ENCODE results near the gene SZT2. TPM values are rescaled to one million over a fixed set of nuclear protein-coding genes. Genes with fewer than 3 reads are reported as not detected.

SZT2 gene
- 12.0 and 14.4 TPM in 2 replicates for total RNA-seq (2014; rRNA removed)
- 6.4 TPM for polyA plus RNA-seq (2012)

DNA sequence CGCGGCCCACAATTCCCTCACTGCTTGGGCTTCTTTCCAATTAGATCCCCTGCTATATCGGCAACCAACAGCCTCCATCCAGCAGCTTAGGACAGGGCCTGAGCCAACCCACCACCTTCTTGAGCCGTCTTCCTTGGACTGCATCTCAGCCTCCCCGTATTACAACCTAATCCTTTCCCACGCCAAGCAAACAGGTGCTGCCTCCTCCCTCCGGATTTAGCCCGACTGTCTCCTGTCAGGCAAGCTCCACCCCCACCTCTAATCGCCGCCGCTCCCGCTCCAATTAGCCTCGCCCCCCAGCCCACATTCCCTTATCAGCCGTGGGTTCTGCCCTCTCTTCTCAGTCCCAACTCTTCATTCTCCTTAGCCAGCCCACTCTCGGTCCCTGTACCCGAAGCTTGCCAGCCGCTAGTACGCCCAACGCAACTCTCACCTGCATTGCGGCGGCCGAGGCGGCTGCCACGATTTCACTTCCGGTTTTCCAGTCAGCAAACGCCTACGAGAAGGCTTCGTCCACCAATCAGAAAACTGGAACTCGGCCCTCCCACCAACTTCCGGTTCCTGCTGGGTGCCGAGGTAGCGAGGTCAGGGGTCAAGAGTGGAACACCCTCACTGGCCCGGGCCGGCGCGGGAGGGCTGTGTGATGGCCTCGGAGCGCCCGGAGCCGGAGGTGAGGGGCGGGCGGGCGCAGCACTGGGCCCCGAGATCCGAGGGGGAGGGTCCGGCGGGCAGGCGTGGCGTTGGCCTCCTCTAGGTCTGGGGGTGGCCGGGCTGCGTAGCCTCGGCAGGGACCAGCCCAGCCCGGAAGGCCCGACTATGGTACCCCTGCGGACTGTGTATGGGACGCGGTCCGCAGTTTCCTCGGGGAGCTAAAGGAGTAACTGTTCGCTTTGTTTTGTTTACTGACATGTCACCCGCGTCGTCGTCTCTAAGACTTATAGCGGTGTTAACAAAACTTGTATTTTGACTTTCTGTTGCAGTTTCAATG lies at the start of gene SZT2, which contains the start of gene MED8:
Gene SZT2, plus strand, starts transcription at position 574 of the 988 bp plus-strand sequence. Its CDS starts 70 bp downstream, at position 644.
Gene MED8, minus strand, starts transcription at position 475 of the 988 bp plus-strand sequence. Its CDS starts 36 bp downstream, at position 439.
- DNase-seq (ENCODE audit: low read depth) = peak; percentile 89

DNA sequence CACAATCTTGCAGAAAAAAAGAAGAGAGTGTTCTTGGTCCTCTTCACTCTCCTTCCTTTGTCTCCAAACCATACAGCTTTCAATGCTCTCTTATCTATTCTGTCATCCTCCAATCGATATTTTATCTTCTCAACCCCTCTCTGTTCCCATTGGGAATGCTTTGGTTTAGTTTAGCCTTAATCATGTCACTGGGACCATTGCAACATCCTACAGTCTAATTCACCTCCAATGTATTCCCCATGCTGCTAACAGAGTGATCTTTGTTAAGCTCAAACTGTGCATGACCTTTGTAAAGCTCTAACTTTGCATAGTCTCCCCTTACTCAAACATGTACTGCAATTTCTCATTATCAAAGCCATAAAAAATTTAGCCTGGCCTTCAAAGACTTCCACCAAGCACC lies 49.1 kb upstream of the SZT2 start:
- DNase-seq (ENCODE audit: low read depth) = no peak

GRCh38 chr1:43344267-43344850 lies 45.3 kb upstream of the SZT2 start:
- no peak for DNase-seq (ENCODE audit: low read depth)

GRCh38 chr1:43345120-43345519 lies 44.6 kb upstream of the SZT2 start:
- DNase-seq (ENCODE audit: low read depth) = no peak

GRCh38 chr1:43346636-43347035 lies 43.1 kb upstream of the SZT2 start:
- DNase-seq (ENCODE audit: low read depth) = no peak

- no peak for DNase-seq (ENCODE audit: low read depth)
Measured at GRCh38 chr1:43348343-43348808, 41.3 kb upstream of the SZT2 start.

GRCh38 chr1:43348809-43349593 lies 40.7 kb upstream of the SZT2 start:
- peak; percentile 21 for DNase-seq (ENCODE audit: low read depth)

DNA sequence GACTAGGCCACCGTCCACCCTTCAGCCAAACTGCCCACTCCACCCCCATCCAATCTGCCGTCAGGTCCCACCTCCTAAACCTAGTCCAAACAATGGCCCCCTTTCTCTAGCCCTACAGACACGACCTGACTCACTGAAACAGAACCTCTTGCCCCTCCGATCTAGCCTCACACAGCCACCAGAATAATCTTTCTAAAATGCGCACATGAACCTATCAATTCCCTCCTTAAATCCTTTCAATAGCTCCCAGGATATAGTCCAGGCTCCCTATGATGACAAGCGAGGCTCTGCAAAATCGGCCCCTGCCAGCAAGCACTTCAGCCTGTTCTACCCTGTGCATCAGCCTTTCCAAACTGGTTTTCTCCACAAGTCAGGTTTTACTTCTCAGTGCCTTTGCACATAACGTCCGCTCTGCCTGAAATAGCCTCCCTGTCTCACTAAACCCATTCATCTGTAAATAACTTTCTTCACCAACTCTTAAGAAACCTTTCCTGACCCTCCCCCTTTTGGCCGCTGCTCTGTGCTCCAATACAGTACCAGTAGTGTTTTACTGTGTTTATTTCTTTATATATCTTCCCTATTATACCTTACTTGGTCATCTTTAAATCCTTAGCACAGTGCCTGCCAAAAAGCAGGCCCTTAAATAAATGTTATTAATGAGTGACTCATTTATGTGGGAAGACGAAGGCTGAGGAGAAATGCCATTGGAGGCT lies 39.9 kb upstream of the SZT2 start:
- no peak for DNase-seq (ENCODE audit: low read depth)

GRCh38 chr1:43350976-43351375 lies 38.7 kb upstream of the SZT2 start:
- DNase-seq (ENCODE audit: low read depth) = no peak

- no peak for DNase-seq (ENCODE audit: low read depth)
Measured at GRCh38 chr1:43351421-43352350, 38.0 kb upstream of the SZT2 start.

GRCh38 chr1:43352351-43352705 lies 37.4 kb upstream of the SZT2 start:
- no peak for DNase-seq (ENCODE audit: low read depth)

- DNase-seq (ENCODE audit: low read depth) = no peak
Measured at GRCh38 chr1:43352881-43353280, 36.8 kb upstream of the SZT2 start.

GRCh38 chr1:43354471-43354870 lies 35.2 kb upstream of the SZT2 start:
- no peak for DNase-seq (ENCODE audit: low read depth)

- DNase-seq (ENCODE audit: low read depth) = peak; percentile 15
Measured at GRCh38 chr1:43354936-43355335, 34.8 kb upstream of the SZT2 start.

GRCh38 chr1:43357251-43357650 lies 32.4 kb upstream of the SZT2 start:
- no peak for DNase-seq (ENCODE audit: low read depth)

DNA sequence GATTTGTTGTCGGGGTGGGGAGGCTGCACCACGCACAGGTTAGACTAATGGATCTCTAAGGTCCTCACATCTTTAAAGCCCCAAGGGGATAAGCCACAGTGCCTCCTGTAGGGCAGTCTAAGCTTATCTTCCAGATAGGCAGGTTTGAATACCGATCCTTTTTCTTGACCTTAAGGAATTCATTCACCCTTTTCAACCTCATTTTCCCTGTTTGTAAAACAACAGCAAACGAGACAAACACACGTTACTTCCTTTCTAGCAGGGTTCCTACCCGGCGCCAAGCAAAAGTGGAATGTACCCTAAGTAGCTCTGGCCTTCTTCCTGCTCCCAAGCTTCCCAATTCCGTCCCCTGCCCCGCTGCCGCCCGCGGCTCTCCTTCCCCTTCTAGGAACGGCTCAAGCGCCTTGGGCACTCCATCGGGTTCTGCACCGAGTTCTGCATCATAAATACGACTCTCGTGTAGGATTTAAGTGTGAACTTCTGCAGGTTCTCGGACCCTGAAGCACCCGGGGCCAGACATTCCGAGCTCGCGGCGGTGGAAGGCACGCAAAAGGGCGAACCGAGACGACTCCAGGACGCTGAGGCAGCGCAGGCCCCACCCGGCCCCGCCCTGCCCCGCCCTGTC lies 31.5 kb upstream of the SZT2 start:
- DNase-seq (ENCODE audit: low read depth) = peak; percentile 60

DNA sequence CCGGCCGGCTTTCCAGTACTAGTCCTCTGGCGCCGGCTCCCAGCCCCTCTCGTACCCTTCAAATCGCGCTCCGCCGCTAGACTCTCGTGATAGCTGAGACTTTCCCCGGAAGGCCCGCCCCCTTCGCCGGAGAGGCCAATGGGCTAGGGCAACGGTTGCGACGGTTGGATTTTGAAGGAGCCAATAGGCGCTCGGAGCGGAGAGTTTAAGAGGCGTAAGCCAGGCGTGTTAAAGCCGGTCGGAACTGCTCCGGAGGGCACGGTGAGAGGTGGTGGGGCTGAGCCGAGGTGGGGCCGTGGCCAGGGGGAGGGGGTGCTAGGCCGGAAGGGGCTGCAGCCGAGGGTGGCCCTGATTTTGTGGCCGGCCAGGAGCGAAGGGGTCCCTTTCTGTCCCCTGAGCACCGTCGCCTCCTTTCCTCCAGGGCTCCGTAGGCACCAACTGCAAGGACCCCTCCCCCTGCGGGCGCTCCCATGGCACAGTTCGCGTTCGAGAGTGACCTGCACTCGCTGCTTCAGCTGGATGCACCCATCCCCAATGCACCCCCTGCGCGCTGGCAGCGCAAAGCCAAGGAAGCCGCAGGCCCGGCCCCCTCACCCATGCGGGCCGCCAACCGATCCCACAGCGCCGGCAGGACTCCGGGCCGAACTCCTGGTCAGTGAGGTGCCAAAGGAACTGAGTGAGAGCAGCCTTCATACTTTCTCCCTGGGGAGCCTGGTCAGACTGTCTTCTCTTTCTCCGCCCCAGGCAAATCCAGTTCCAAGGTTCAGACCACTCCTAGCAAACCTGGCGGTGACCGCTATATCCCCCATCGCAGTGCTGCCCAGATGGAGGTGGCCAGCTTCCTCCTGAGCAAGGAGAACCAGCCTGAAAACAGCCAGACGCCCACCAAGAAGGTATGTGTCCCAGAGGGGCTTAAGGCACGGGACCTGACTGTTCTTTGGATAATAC lies 30.7 kb upstream of the SZT2 start, which contains the start of gene CDC20:
Gene CDC20, plus strand, starts transcription at position 236 of the 948 bp plus-strand sequence. Its CDS starts 235 bp downstream, at position 471.
- peak; percentile 98 for DNase-seq (ENCODE audit: low read depth)

DNA sequence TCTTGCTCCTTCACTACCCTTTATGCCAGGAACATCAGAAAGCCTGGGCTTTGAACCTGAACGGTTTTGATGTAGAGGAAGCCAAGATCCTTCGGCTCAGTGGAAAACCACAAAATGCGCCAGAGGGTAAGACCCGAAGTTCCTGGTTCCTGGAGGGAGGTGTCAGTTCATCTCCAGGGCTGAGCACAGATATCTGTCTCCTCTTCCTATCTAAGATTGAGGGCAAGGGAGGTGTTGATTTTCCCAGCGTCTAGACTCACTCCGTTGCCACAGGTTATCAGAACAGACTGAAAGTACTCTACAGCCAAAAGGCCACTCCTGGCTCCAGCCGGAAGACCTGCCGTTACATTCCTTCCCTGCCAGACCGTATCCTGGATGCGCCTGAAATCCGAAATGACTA lies 30.0 kb upstream of the SZT2 start:
- DNase-seq (ENCODE audit: low read depth) = no peak

All from LHCN-M2 (cell line).